ENCODE measurements around the gene TEX19. TPM values are rescaled to one million over a fixed set of nuclear protein-coding genes. Genes with fewer than 3 reads are reported as not detected.

TEX19 gene
- total and polyA plus RNA-seq, 9 of the 15 experiments (the other 6 are each of a cell fraction or from before 2014, with no cell fraction given): 0.10 to 4.9 (median 1.9) TPM

- TF ChIP-seq, protein P1, sequence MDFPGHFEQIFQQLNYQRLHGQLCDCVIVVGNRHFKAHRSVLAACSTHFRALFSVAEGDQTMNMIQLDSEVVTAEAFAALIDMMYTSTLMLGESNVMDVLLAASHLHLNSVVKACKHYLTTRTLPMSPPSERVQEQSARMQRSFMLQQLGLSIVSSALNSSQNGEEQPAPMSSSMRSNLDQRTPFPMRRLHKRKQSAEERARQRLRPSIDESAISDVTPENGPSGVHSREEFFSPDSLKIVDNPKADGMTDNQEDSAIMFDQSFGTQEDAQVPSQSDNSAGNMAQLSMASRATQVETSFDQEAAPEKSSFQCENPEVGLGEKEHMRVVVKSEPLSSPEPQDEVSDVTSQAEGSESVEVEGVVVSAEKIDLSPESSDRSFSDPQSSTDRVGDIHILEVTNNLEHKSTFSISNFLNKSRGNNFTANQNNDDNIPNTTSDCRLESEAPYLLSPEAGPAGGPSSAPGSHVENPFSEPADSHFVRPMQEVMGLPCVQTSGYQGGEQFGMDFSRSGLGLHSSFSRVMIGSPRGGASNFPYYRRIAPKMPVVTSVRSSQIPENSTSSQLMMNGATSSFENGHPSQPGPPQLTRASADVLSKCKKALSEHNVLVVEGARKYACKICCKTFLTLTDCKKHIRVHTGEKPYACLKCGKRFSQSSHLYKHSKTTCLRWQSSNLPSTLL (IDR thresholded peaks at IDR 0.05): no peak
These were observed 31.3 kb upstream of the TEX19 start (continued) for GRCh38 chr17:82327757-82328140.

DNA sequence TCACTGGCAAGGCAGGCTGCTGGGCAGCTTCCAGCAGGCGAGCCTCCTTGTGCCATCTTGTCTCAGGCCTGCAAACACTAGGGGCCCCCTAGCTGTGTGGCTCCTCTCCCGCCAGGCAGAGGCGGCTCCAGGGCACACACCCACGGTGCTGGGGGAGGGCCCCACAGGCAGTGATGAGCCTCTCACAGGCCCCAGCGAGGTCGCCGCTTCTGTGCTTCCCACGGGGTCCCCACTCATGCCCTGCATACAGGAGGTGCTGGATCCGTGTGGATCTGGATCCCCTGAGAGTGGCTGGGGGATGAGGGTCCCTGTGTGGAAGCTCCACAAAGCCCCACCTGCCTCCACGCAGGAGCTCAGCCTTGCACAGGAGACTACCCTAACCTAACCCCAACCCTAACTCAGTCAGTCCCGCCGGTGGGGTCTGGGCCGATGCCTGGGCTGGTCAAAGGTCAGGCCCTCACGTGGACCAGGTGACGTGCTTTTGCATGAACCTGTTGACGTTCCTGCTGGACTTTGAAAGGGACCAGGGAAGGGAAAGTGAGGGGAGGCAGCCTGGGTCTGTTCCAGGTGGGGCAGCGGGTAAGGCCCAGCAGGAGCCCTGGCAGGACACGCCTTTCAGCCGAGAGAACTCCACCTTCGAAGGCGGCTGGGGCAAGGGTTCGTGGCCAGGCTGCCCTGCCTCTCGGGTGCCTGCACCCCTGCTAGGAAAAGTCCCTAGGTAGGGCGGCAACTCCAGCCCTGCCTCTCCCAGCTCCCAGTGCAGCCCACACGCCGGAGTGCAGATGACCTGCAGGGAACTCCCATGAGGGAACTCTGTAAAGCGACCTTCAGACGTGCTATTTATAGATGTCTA lies 30.7 kb upstream of the TEX19 start:
- no peak overlapping the region for H3K4me2 ChIP-seq (ENCODE audit: insufficient read depth, low read length)
- H3K79me2 ChIP-seq (ENCODE audit: control insufficient read depth, insufficient read depth, low read length): peaks cover 11% of the 10 kb centered on the region; the same call in 2 of the 3 replicates
- ChIA-PET CTCF (ENCODE audit: low intra/inter-chr PET ratio) (no interaction called here), POLR2A (interaction anchor here (0.6 kb wide), 1 partner anchor 306 kb away, joined by 3 read pairs; the partner anchor contains the start of gene CENPX)
- TF ChIP-seq EGR1 (conservative IDR thresholded peaks at IDR 0.05): peak; percentile 50
- TF ChIP-seq ZBTB33 (CRISPR knock-in tag; IDR thresholded peaks at IDR 0.05): peak; percentile 93
- TF ChIP-seq ZBTB17 (CRISPR knock-in tag; IDR thresholded peaks at IDR 0.05): no peak
- TF ChIP-seq, protein P2, sequence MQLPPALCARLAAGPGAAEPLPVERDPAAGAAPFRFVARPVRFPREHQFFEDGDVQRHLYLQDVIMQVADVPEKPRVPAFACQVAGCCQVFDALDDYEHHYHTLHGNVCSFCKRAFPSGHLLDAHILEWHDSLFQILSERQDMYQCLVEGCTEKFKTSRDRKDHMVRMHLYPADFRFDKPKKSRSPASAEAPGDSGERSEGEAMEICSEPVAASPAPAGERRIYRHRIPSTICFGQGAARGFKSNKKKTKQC (CRISPR knock-in tag; IDR thresholded peaks at IDR 0.05): 0 out of 2 replicates have a peak, but pooled peaks have one; percentile 44
- TF ChIP-seq, protein P3, sequence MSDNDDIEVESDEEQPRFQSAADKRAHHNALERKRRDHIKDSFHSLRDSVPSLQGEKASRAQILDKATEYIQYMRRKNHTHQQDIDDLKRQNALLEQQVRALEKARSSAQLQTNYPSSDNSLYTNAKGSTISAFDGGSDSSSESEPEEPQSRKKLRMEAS (CRISPR knock-in tag; IDR thresholded peaks at IDR 0.05): 0 out of 2 replicates have a peak, but pooled peaks have one; percentile 13
- TF ChIP-seq ZNF76 (CRISPR knock-in tag; IDR thresholded peaks at IDR 0.05; ENCODE audit: borderline replicate concordance): no peak
- no peaks in the 10 kb centered on the region for H3K9me1 ChIP-seq (ENCODE audit: control insufficient read depth, insufficient read depth, low read length)
- ATAC-seq (no peak), DNase-seq (ENCODE audit: extremely low read depth in 1 of 4, low spot score in 3 of 4) (no peak), FAIRE-seq (no peak)
- H3K4me1 ChIP-seq (replicated peaks in 1 of 2; ENCODE audit: control insufficient read depth in 2 of 2, insufficient read depth in 2 of 2, low read length in 2 of 2): peaks cover 43 to 97% of the 10 kb centered on the region in 2 experiments
- no peaks in the 10 kb centered on the region for H3K27me3 ChIP-seq (ENCODE audit: control insufficient read depth in 2 of 2, insufficient read depth in 2 of 2, low read length in 2 of 2)
- H3K4me3 ChIP-seq: no peak overlapping the region
- H2AFZ ChIP-seq (ENCODE audit: low read depth, low read length): peak overlapping the region; percentile 33; the same call in 1 of the 2 replicates
- H3K36me3 ChIP-seq (ENCODE audit: control insufficient read depth, insufficient read depth, low read length): no peaks in the 10 kb centered on the region
- H4K20me1 ChIP-seq (replicated peaks; ENCODE audit: control insufficient read depth, insufficient read depth, low read length): no peaks in the 10 kb centered on the region
- H3K27ac ChIP-seq (ENCODE audit: extremely low read depth, low read depth, low read length): no peak overlapping the region
- no TSS peak for BruUV-seq (replicated peaks)
- no peaks in the 10 kb centered on the region for H3K9me3 ChIP-seq (replicated peaks; ENCODE audit: control insufficient read depth, insufficient read depth, low read depth, low read length)
- intact Hi-C loops (cut with micrococcal nuclease): no loop called here
- peak overlapping the region in 1 of 2 experiments; percentile 70; a peak in 2 of 4 replicates for H3K9ac ChIP-seq (ENCODE audit: insufficient read depth in 1 of 2, low read depth in 2 of 2, low read length in 2 of 2)
- in situ Hi-C loops (cut with MboI): no loop called here
- WGBS (ENCODE audit: insufficient coverage, low coverage, missing lambda C conversion rate): 61% methylated on average over 27 of the region's 28 CpGs
